Measurements from ENCODE around the gene ABHD16A. TPM values are rescaled to one million over a fixed set of nuclear protein-coding genes. Genes with fewer than 3 reads are reported as not detected.
"Not testable (repeated sequence)": the region's sequence is repeated elsewhere in the genome, so short reads cannot be mapped to it uniquely, and the experiment has no call there.

Gene ABHD16A
- total RNA-seq, 4 donors from 2014 or later = 37.1 to 62.1 (median 49.9) TPM

DNA sequence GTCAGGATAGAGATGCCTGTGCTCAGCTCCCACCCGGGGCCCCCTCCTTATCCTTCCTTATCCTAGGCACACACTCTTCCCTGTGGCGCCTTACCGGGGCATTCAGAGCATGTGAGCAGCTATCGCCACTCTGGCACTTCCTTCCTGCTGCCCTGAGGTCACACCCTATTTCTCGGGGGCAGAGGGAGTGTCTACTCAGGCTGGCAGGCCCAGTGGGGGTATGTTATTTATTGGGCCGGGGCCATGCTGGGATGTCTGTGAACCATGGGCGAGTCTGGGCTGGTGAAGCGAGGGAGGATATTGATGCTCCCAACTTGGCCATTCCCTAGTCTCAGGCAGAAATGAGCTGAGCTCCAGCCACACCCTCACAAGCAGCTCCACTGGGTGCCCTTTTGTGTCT, 8.1 kb upstream of the ABHD16A start:
- H3K4me3 ChIP-seq = no peak overlapping the region
- 56 to 59% methylated on average over 8 of the region's 8 CpGs for WGBS, 2 donors
- TF ChIP-seq EP300 (IDR thresholded peaks at IDR 0.05) (no peak), POLR2A (IDR thresholded peaks at IDR 0.05) (no peak)
- TF ChIP-seq, protein P1, sequence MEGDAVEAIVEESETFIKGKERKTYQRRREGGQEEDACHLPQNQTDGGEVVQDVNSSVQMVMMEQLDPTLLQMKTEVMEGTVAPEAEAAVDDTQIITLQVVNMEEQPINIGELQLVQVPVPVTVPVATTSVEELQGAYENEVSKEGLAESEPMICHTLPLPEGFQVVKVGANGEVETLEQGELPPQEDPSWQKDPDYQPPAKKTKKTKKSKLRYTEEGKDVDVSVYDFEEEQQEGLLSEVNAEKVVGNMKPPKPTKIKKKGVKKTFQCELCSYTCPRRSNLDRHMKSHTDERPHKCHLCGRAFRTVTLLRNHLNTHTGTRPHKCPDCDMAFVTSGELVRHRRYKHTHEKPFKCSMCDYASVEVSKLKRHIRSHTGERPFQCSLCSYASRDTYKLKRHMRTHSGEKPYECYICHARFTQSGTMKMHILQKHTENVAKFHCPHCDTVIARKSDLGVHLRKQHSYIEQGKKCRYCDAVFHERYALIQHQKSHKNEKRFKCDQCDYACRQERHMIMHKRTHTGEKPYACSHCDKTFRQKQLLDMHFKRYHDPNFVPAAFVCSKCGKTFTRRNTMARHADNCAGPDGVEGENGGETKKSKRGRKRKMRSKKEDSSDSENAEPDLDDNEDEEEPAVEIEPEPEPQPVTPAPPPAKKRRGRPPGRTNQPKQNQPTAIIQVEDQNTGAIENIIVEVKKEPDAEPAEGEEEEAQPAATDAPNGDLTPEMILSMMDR (IDR thresholded peaks at IDR 0.05) = no peak
- no peak overlapping the region for H3K27ac ChIP-seq
- H3K9me3 ChIP-seq = no peaks in the 10 kb centered on the region
- peaks cover 0 to 7% (median 0%) of the 10 kb centered on the region in 4 donors for H3K4me1 ChIP-seq
- no peaks in the 10 kb centered on the region for H3K27me3 ChIP-seq
- no peak for DNase-seq (ENCODE audit: low spot score in 2 of 2)
- H3K36me3 ChIP-seq = no peaks in the 10 kb centered on the region

DNA sequence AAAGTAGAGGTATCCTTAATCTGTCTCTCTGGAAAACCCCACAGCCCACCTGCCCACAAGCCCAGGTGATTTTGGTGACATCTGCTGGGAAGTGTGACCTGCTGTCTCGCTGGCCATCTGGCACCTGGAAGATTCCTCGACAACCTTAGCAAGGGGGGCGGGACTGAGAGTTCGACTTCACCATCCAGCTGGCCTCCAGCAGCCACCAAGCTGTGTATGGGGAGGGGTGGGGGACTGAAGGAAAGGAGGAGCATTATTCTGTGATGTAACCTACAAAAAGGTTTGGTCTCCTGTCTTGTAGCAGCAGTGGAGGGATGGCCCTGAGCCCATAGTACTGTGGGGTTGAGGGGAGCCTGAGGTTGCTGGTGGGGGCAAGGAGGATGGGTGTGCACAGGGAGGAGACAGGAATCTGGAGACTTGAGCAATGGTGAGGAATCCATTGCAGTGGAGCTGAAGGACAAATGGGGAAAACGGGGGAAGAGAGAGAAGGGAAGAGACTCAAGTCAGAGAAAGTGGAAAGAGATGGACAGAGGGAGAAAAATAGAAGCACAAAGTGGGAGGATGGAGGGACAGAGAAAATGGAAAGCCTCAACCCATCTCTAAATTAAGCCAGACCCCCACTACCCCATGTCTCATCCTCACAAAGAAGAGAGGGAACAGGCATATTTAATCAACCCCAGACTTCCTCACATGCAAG, 7.5 kb upstream of the ABHD16A start:
- Histone ChIP-seq H3K4me3 (no peak overlapping the region), H3K36me3 (no peaks in the 10 kb centered on the region), H3K9me3 (no peaks in the 10 kb centered on the region), H3K27me3 (no peaks in the 10 kb centered on the region), H3K27ac (no peak overlapping the region), H3K4me1 (peaks cover 0 to 7% (median 0%) of the 10 kb centered on the region in 4 donors)
- WGBS, 2 donors = 69 to 72% methylated on average over 5 of the region's 5 CpGs
- DNase-seq (ENCODE audit: low spot score in 2 of 2) = no peak
- TF ChIP-seq EP300 (IDR thresholded peaks at IDR 0.05) (no peak), POLR2A (IDR thresholded peaks at IDR 0.05) (no peak)
- TF ChIP-seq, protein P1 (IDR thresholded peaks at IDR 0.05) = no peak

DNA sequence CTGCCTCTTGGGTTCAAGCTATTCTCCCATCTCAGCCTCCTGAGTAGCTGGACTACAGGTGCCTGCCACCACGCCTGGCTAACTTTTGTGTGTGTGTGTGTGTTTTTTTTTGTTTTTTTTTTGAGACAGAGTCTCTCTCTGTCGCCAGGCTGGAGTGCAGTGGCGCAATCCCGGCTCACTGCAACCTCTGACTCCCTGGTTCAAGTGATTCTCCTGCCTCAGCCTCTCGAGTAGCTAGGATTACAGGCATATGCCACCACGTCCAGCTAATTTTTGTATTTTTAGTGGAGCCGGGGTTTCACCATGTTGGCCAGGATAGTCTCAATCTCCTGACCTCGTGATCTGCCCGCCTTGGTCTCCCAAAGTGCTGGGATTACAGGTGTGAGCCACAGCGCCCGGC, 6.0 kb upstream of the ABHD16A start:
- not testable (repeated sequence) for H3K9me3 ChIP-seq; DNase-seq (ENCODE audit: low spot score in 2 of 2); H3K27ac ChIP-seq; H3K4me1 ChIP-seq; H3K27me3 ChIP-seq; H3K36me3 ChIP-seq; H3K4me3 ChIP-seq
- WGBS, 2 donors = 87 to 88% methylated on average over 11 of the region's 11 CpGs

DNA sequence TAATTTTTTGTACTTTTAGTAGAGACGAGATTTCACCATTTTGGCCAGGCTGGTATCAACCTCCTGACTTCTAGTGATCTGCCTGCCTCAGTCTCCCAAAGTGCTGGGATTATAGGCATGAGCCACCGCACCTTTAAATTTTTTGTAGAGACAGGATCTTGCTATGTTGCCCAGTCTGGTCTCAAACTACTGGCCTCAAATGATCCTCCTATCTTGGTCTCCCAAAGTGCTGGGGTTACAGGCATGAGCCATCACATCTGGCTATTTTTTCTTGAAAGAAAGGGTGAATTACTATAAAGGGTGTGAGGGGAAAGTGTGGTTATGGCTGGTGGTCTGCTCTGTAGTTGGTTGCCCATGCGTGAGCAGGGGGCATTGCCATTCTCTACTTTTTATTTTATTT, 5.1 kb upstream of the ABHD16A start:
- no peaks in the 10 kb centered on the region for H3K36me3 ChIP-seq
- DNase-seq (ENCODE audit: low spot score in 2 of 2) = no peak
- no peaks in the 10 kb centered on the region for H3K9me3 ChIP-seq
- H3K27me3 ChIP-seq = no peaks in the 10 kb centered on the region
- no peak overlapping the region for H3K4me3 ChIP-seq
- WGBS, 2 donors = 92 to 93% methylated on average over 3 of the region's 3 CpGs
- TF ChIP-seq POLR2A (IDR thresholded peaks at IDR 0.05) = no peak
- TF ChIP-seq EP300 (IDR thresholded peaks at IDR 0.05) = no peak
- TF ChIP-seq, protein P1 (IDR thresholded peaks at IDR 0.05) = no peak
- no peak overlapping the region for H3K27ac ChIP-seq
- H3K4me1 ChIP-seq = peaks cover 0 to 9% (median 3%) of the 10 kb centered on the region in 4 donors

DNA sequence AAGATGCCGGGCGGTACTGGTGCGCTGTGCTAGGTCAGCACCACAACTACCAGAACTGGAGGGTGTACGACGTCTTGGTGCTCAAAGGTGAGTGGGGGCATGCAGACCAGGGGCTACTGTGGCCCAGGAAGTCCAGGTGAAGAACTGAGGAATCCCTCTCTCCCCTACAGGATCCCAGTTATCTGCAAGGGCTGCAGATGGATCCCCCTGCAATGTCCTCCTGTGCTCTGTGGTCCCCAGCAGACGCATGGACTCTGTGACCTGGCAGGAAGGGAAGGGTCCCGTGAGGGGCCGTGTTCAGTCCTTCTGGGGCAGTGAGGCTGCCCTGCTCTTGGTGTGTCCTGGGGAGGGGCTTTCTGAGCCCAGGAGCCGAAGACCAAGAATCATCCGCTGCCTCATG, 4.6 kb upstream of the ABHD16A start:
- Histone ChIP-seq H3K9me3 (no peaks in the 10 kb centered on the region), H3K36me3 (no peaks in the 10 kb centered on the region), H3K4me1 (peaks cover 0 to 9% (median 3%) of the 10 kb centered on the region in 4 donors), H3K27me3 (no peaks in the 10 kb centered on the region), H3K4me3 (no peak overlapping the region), H3K27ac (no peak overlapping the region)
- DNase-seq (ENCODE audit: low spot score in 2 of 2) = no peak
- WGBS, 2 donors = 84 to 87% methylated on average over 8 to 10 of the region's 10 CpGs
- TF ChIP-seq EP300 (IDR thresholded peaks at IDR 0.05) (no peak), POLR2A (IDR thresholded peaks at IDR 0.05) (no peak)
- TF ChIP-seq, protein P1 (IDR thresholded peaks at IDR 0.05) = no peak

Data from tibial nerve (tissue), 4 donors.